Right lobe of liver (tissue), 4 donors: ENCODE measurements around the gene CAST.

Source experiments
- POLR2A ChIP-seq: fragments of 450-650 bp; IDR thresholded peaks from one replicate; pipeline ENCODE4 v1.6.1; 2017; ENCODE audit warnings: antibody characterized with exemption, mild to moderate bottlenecking
- TF ChIP-seq, protein P1 (sequence below), 4 donors: fragments of 200-600 bp in 3 of 4; fragments of 450-650 bp in 1 of 4; IDR thresholded peaks; one replicate each; pipeline versions ENCODE4 v1.5.1 to v1.8.0; 2016 to 2022; ENCODE audit warnings: antibody characterized with exemption in 4 of 4, mild to moderate bottlenecking in 2 of 4
- donor health status: DM: no; HTN: no; CAD: no.
- donor health status: DM: no; HTN: no; CAD: no.
- donor health status: DM: no; HTN: yes; CAD: no.

- TF ChIP-seq, protein P1, sequence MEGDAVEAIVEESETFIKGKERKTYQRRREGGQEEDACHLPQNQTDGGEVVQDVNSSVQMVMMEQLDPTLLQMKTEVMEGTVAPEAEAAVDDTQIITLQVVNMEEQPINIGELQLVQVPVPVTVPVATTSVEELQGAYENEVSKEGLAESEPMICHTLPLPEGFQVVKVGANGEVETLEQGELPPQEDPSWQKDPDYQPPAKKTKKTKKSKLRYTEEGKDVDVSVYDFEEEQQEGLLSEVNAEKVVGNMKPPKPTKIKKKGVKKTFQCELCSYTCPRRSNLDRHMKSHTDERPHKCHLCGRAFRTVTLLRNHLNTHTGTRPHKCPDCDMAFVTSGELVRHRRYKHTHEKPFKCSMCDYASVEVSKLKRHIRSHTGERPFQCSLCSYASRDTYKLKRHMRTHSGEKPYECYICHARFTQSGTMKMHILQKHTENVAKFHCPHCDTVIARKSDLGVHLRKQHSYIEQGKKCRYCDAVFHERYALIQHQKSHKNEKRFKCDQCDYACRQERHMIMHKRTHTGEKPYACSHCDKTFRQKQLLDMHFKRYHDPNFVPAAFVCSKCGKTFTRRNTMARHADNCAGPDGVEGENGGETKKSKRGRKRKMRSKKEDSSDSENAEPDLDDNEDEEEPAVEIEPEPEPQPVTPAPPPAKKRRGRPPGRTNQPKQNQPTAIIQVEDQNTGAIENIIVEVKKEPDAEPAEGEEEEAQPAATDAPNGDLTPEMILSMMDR (IDR thresholded peaks at IDR 0.05): no peak
- TF ChIP-seq POLR2A: no peak
Observed at GRCh38 chr5:96775689-96776088, 113.5 kb downstream of the CAST start.
